Activated naive CD8-positive, alpha-beta T cell treated with anti-CD3 and anti-CD28 coated beads, Interleukin-2, amount 50 U/mL, for 24 hours (primary cell): ENCODE results near the gene RASGEF1C.

Experiments
- ATAC-seq: fragments of 150-1000 bp; cut with Tn5 transposase; one replicate; pipeline ENCODE4 v1.10.0; 2021
- DNase-seq: peaks from one replicate; pipeline ENCODE4 v3.0.0; 2021
- H3K27ac Mint-ChIP-seq: one replicate; pipeline ENCODE4 v1.8.0; 2021; ENCODE audit warnings: mild to moderate bottlenecking, mixed read lengths
- H3K27me3 Mint-ChIP-seq: one replicate; pipeline ENCODE4 v1.8.0; 2021; ENCODE audit warnings: mixed read lengths
- H3K36me3 Mint-ChIP-seq: one replicate; pipeline ENCODE4 v1.8.0; 2021; ENCODE audit warnings: low read depth, mixed read lengths
- H3K4me1 Mint-ChIP-seq: one replicate; pipeline ENCODE4 v1.8.0; 2021; ENCODE audit warnings: mixed read lengths
- H3K4me3 Mint-ChIP-seq: one replicate; pipeline ENCODE4 v1.8.0; 2021; ENCODE audit warnings: mild to moderate bottlenecking, moderate library complexity, mixed read lengths
- H3K9me3 Mint-ChIP-seq: one replicate; pipeline ENCODE4 v1.8.0; 2021; ENCODE audit warnings: mixed read lengths

RASGEF1C gene

DNA sequence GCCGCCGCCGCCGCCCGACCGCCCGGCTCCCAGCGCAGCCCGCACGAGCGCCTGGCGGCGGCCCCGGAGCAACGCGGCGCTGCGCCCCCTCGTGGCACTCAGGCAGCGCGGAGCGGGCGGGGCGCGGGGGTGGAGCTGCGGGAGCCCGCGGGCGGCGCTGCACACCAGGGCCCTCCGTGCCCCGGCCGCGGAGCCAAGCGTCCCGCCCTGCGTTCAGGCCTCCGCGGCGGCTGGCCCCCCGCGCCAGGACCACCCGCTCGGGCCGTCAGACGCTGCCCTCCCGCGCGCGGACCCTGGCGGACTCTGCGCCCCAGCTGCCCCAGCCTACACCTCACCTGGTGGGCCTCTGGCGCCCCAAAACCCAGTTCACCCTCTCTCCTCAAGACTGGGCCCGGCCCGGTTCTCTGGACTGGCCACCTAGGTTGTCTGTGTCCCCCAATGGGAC lies at the start of gene RASGEF1C:
RASGEF1C (minus strand) TSS at position 75 of the 445 bp plus-strand sequence. CDS start 71,159 bp downstream, outside the sequence.
- peak; percentile 75 for DNase-seq
- peak; percentile 90 for ATAC-seq
- H3K27ac Mint-ChIP-seq, result no peak within 1 kb of the TSS
- no peaks in the 10 kb centered on the region for H3K36me3 Mint-ChIP-seq
- peaks cover 4% of the 10 kb centered on the region for H3K4me1 Mint-ChIP-seq
- H3K9me3 Mint-ChIP-seq, result peaks cover 4% of the 10 kb centered on the region
- peaks cover 46% of the 10 kb centered on the region for H3K27me3 Mint-ChIP-seq
- H3K4me3 Mint-ChIP-seq, result peak within 1 kb of the TSS; percentile 42

DNA sequence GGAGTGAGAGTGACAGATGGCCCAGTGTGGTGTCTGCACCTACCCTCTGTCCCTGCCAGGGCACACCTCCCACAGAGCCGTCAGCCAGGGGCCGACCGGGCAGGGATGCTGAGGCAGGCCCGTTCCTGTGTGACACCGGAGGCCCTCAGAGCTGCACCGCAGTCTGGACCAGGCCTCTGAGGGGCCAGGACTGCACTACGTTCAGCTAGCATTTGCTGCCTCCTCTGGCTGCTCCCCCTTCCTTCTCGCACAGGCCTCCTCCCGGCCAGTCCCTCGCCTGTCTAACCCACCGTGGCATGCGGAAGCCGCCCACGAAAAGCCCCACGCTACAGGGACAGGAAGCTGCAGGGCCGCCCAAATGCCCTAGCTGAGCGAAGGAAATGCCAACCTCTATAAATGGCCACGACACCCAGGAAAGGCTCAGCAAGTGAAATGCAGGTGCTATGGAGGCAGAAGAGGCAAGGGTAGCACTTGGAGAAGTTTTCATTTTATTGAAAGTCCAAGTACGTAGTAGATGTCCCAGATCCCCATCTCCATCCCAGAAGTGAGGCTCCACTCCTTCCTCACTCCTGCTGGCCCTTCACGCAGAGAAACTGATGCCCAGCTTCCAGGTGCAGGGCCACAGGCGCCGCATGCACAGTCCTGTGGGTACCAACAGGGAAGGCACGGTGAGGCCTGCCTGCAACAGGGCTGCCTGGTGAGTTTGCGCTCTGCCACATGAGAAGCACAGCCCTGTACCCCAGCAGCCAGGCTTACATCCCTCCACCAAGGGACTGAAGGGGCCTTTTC lies 44.2 kb upstream of the RASGEF1C start:
- no peak overlapping the region for H3K4me3 Mint-ChIP-seq
- no peaks in the 10 kb centered on the region for H3K27me3 Mint-ChIP-seq
- H3K4me1 Mint-ChIP-seq, result no peaks in the 10 kb centered on the region
- H3K9me3 Mint-ChIP-seq, result peaks cover 52% of the 10 kb centered on the region
- no peak for ATAC-seq
- peaks cover 91% of the 10 kb centered on the region for H3K36me3 Mint-ChIP-seq
- H3K27ac Mint-ChIP-seq, result no peak overlapping the region
- no peak for DNase-seq

DNA sequence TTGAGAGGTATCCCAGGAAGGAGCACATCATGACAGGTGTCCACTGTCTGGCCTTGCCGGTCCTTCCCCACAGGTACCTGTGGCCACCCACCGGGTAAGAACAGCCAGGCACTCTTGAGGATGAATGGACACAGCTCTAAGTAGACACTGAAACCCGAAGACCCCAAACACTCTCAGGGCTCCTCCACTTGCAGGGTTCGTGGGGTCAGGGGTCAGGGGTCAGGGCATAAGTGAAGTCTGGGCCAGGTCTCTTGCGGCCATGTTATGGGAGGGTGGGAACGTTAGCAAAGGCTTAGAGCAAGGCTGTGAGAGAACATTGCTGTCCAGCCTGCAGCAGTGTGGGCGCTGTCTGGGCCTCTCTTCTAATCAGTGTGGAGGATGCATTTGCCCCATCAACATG lies 42.9 kb upstream of the RASGEF1C start:
- Mint-ChIP-seq H3K27ac (no peak overlapping the region), H3K36me3 (peaks cover 90% of the 10 kb centered on the region), H3K4me3 (no peak overlapping the region), H3K27me3 (no peaks in the 10 kb centered on the region), H3K4me1 (no peaks in the 10 kb centered on the region), H3K9me3 (peaks cover 45% of the 10 kb centered on the region)
- ATAC-seq (no peak), DNase-seq (no peak)

DNA sequence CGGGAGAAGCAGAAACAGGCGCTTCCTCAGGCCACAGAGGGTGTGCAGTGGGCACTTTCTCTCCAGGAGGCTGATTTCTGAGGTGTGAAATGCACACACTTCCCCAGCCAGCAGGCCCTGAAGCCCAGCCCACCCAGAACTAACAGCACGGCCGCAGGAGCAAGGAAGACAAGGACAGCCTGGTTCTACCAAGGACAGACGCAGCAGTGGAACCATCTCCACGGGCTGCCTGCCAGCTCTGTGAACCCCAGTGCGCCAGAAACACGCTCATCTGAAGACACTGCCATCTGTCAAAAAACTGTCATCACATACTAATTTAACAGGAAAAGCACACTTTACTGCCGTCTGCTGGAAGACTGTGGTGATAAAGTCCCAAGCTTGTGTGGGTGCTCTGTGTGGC lies 42.1 kb upstream of the RASGEF1C start:
- no peak for ATAC-seq
- H3K4me3 Mint-ChIP-seq, result no peak overlapping the region
- peaks cover 50% of the 10 kb centered on the region for H3K9me3 Mint-ChIP-seq
- H3K27ac Mint-ChIP-seq, result no peak overlapping the region
- H3K36me3 Mint-ChIP-seq, result peaks cover 95% of the 10 kb centered on the region
- no peaks in the 10 kb centered on the region for H3K4me1 Mint-ChIP-seq
- no peak for DNase-seq
- no peaks in the 10 kb centered on the region for H3K27me3 Mint-ChIP-seq

DNA sequence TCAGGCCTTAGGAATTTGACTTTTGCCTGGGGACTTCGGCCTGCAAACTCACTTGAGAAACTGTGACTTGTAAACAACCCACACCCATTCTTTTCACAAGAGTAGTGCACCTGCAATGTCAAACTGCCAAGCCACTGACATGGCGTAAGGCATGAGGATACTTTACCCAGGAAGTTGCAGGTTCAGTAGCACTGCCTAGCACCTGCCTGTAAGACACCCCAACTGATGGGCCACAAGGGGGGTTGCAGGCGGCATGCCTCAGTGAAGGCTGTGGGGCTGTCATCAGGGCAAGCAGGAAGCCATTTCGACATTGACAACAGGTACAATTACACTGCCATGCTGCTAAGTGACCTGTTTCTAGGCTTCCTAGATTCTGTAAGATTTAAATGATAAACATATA lies 41.3 kb upstream of the RASGEF1C start:
- Mint-ChIP-seq H3K4me3 (no peak overlapping the region), H3K27me3 (no peaks in the 10 kb centered on the region), H3K9me3 (peaks cover 46% of the 10 kb centered on the region), H3K36me3 (peaks cover 94% of the 10 kb centered on the region), H3K27ac (no peak overlapping the region), H3K4me1 (no peaks in the 10 kb centered on the region)
- no peak for ATAC-seq
- no peak for DNase-seq

DNA sequence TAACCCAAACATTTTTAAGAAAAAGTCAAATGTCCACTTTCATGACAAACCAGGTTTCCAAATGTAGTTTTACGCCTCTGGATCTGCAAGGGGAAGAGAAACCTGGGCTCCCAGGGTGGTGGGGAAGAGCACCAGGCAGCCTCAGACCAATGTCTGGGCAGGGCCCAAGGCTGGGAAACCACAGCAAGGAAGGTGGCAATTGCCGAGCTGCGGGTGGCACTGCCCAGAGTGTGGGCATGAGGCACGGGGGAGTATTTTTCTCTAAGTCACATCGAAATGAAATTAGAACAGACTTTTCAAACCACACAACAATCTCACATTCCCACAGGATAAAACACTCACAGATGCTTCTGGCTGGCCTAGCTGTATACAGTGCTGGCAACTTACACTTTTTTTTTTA lies 32.6 kb upstream of the RASGEF1C start:
- Mint-ChIP-seq H3K27ac (no peak overlapping the region), H3K9me3 (peaks cover 46% of the 10 kb centered on the region), H3K4me3 (no peak overlapping the region), H3K27me3 (no peaks in the 10 kb centered on the region), H3K4me1 (no peaks in the 10 kb centered on the region), H3K36me3 (peaks cover 92% of the 10 kb centered on the region)
- DNase-seq, result no peak
- no peak for ATAC-seq

DNA sequence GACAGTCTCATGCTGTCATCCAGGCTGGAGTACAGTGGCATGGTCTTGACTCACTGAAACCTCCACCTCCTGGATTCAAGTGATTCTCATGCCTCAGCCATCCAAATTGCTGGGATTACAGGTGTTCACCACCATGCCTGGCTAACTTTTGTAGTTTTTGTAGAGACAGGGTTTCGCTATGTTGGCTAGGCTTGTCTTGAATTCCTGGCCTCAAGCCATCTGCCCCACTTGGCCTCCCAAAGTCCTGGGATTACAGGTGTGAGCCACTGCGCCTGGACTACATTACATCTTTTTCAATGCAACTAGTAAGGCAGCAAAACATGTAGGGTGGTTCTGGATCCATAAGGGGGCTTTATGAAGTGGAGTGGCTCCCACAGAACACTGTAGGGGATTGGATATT lies 29.6 kb upstream of the RASGEF1C start:
- Mint-ChIP-seq H3K27me3 (no peaks in the 10 kb centered on the region), H3K4me3 (no peak overlapping the region), H3K36me3 (peaks cover 94% of the 10 kb centered on the region), H3K4me1 (no peaks in the 10 kb centered on the region), H3K27ac (no peak overlapping the region), H3K9me3 (peaks cover 28% of the 10 kb centered on the region)
- DNase-seq (no peak), ATAC-seq (no peak)

DNA sequence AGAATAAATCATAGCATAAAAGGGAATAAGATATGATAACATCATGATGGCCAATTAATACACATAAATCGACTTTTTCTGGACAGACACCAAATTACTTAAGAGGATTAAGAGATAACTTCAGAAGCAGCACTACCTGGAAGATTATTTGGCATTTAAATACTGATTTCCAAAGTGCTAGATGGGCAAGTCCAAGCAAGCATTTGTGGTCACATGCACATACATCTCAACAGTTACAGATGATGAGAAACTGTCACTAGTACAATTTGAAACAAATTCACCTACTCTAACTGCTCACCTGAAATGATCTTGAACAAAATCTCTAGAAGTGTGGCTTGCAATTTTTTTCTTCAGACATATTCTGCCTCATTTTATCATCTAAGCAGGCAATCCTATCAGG lies 26.8 kb upstream of the RASGEF1C start:
- H3K27me3 Mint-ChIP-seq, result no peaks in the 10 kb centered on the region

DNA sequence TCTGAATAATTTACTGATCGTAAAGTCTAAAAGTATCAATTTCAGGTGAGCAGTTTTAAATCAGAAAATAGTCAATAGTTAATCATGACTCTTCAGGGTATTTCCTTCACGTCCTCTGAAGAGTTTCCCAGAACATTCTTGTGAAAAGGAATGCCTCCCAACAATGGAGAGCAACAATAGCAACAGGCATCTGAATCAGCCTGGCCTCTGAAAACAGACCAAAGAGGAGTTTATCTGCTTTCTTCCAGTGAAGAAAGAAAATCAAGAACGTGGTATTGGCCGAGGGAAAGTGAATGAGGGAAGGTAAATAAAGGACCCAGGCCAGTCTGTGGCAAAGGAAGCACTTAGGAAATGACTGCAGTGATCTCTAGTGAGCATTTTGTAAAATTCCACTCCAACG lies 26.1 kb upstream of the RASGEF1C start:
- H3K9me3 Mint-ChIP-seq, result peaks cover 9% of the 10 kb centered on the region
- H3K4me3 Mint-ChIP-seq, result no peak overlapping the region
- no peak overlapping the region for H3K27ac Mint-ChIP-seq
- no peaks in the 10 kb centered on the region for H3K27me3 Mint-ChIP-seq
- H3K36me3 Mint-ChIP-seq, result peaks cover 81% of the 10 kb centered on the region
- no peak for DNase-seq
- H3K4me1 Mint-ChIP-seq, result no peaks in the 10 kb centered on the region
- no peak for ATAC-seq

More for the DNA sequence above, 26.8 kb upstream of the RASGEF1C start:
- Mint-ChIP-seq H3K4me1 (no peaks in the 10 kb centered on the region), H3K9me3 (peaks cover 16% of the 10 kb centered on the region), H3K4me3 (no peak overlapping the region), H3K27ac (no peak overlapping the region), H3K36me3 (peaks cover 84% of the 10 kb centered on the region)
- ATAC-seq, result no peak
- no peak for DNase-seq

DNA sequence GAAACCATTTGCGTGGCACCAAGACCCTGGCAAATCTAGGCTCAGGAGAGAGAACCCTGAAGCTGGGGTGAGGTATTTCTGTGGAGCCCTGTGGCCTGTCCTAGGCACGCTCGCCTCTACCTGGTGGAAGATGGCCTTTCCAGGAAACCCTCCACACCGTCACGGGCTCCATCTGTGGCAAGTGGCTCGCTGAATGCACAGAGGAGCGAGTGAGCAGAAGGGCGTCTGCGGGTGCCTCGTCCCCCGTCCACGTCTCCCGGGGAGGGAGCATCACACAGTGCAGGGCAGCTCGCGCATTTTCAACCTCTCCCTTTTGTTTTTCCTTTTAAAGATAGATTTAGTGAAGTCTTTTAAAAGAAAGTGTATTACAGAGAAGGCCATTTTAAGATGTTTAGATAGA lies 25.3 kb upstream of the RASGEF1C start:
- Mint-ChIP-seq H3K4me1 (no peaks in the 10 kb centered on the region), H3K36me3 (peaks cover 74% of the 10 kb centered on the region), H3K9me3 (peaks cover 10% of the 10 kb centered on the region), H3K27me3 (no peaks in the 10 kb centered on the region), H3K27ac (no peak overlapping the region), H3K4me3 (no peak overlapping the region)
- DNase-seq (no peak), ATAC-seq (no peak)

DNA sequence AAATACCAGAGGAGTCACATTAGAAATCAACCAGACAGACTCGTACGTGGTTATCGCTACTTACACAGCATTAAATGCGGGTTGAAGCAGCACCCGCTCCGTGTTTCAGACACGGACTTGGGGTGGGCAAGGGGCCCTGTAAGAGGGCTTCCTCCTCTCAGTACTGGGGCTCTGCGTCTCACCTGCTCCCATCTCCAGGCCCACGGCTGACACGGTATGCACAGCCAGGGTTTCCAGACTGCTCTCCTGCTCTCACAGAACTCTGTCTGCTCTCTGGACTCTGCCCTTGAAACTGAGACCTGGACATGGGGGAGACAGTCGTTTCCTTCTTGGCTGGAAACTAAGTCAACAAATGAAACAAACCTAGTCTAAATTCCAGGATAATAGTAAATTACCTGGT lies 24.7 kb upstream of the RASGEF1C start:
- Mint-ChIP-seq H3K9me3 (peaks cover 10% of the 10 kb centered on the region), H3K27ac (no peak overlapping the region), H3K4me3 (no peak overlapping the region), H3K4me1 (no peaks in the 10 kb centered on the region), H3K36me3 (peaks cover 74% of the 10 kb centered on the region), H3K27me3 (no peaks in the 10 kb centered on the region)
- DNase-seq, result no peak
- no peak for ATAC-seq

DNA sequence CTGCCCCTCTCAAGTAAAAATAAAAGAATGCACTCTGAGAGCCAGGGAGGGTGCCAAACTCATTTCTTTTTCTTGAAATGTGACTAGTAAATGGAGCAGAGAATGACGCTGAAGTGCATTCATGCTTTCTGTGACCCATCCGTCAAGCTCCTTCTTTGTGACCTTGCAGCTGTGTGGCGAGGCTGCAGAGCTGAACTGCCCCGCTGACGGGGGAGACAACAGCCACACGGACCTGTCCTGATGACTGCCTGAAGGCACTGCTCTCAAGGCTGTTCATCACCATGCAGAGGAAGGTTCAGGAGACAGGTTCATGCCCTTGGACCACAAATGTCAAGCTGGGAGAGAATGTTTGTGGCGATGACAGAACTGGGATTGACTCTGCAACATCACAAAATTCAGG lies 21.0 kb upstream of the RASGEF1C start:
- H3K27ac Mint-ChIP-seq, result no peak overlapping the region
- peaks cover 60% of the 10 kb centered on the region for H3K36me3 Mint-ChIP-seq
- DNase-seq, result no peak
- no peaks in the 10 kb centered on the region for H3K27me3 Mint-ChIP-seq
- no peaks in the 10 kb centered on the region for H3K4me1 Mint-ChIP-seq
- ATAC-seq, result no peak
- no peak overlapping the region for H3K4me3 Mint-ChIP-seq
- H3K9me3 Mint-ChIP-seq, result peaks cover 36% of the 10 kb centered on the region

DNA sequence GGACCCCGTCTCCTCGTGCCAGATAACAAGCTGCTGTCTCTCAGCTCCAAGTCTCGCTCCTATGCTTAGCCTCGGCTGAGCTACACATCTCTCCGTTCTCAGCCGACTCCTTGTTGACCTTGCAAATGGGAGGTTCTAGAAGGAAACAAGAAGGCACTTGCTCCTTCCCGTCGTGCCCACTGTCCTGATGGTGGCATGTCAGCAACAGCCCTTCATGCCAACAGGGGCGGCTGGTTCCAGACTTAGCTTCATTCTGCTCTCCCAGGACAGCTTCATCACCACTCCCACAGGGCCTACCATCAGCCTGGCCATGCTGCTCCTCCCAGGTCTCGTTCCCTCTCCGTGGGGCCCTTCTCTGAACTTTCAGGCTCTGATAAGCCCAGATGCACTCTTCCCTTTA lies 13.0 kb upstream of the RASGEF1C start:
- Mint-ChIP-seq H3K4me3 (no peak overlapping the region), H3K9me3 (peaks cover 65% of the 10 kb centered on the region), H3K36me3 (peaks cover 22% of the 10 kb centered on the region), H3K4me1 (no peaks in the 10 kb centered on the region), H3K27me3 (no peaks in the 10 kb centered on the region), H3K27ac (no peak overlapping the region)
- ATAC-seq, result no peak
- no peak for DNase-seq

DNA sequence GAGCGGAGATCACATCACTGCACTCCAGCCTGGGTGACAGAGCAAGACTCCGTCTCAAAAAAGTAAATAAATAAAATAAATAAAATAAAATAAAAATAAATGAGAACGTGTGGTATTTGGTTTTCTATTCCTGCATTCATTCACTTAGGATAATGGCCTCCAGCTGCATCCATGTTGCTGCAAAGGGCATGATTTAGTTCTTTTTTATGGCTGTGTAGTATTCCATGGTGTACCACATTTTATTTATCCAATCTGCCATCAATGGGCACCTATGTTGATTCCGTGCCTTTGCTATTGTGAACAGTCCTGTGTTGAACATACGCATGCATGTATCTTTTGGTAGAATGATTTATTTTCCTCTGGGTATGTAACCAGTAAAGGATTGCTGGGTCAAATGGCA lies 8.8 kb upstream of the RASGEF1C start:
- Mint-ChIP-seq H3K27ac (no peak overlapping the region), H3K9me3 (peaks cover 47% of the 10 kb centered on the region), H3K36me3 (peaks cover 3% of the 10 kb centered on the region), H3K4me1 (no peaks in the 10 kb centered on the region), H3K4me3 (no peak overlapping the region), H3K27me3 (peaks cover 6% of the 10 kb centered on the region)
- no peak for DNase-seq
- no peak for ATAC-seq

DNA sequence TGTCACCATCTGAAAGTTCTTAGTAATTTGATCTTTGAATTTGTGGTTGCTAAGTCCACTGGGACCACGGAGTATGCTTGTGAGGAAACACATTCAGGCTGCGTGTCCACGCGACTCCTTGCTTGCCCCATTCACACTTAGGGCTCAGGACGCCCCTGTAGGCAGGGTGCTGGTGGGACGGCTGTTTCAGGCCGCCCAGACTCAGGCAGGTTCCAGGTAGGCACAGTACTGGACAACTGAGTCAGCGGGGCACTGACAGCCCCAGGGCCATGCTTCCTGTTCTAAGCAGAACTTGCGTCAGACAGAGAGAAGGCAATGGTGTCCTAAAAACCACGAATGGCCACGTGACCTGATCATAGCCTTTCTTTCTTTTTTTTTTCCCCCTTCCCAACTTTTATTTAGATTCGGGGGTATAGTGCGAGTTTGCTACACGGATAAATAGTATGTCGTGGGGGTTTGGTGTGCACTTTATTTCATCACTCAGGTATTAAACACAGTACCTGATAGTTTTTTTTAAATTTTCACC lies 7.7 kb upstream of the RASGEF1C start:
- Mint-ChIP-seq H3K27ac (no peak overlapping the region), H3K27me3 (peaks cover 10% of the 10 kb centered on the region), H3K9me3 (peaks cover 38% of the 10 kb centered on the region), H3K4me1 (no peaks in the 10 kb centered on the region), H3K4me3 (no peak overlapping the region), H3K36me3 (peaks cover 2% of the 10 kb centered on the region)
- DNase-seq (no peak), ATAC-seq (no peak)
